CD14-positive monocyte (primary cell): ENCODE data around the gene PCED1A. TPM values are rescaled to one million over a fixed set of nuclear protein-coding genes. Genes with fewer than 3 reads are reported as not detected.

ENCODE experiments used
- DNase-seq, 3 donors: peaks; one replicate each; pipeline ENCODE4 v3.0.0-alpha.2; 2011 to 2022
- H2AFZ ChIP-seq: 2 replicates; pipeline ENCODE4 v1.6.0; 2012; ENCODE audit warnings: mild to moderate bottlenecking, low read depth, low read length, inconsistent platforms; ENCODE audit not compliant: insufficient read depth, poor library complexity, severe bottlenecking
- H3K27ac ChIP-seq, 2 donors: 1 replicate in 1 of 2; 2 replicates in 1 of 2; pipeline ENCODE4 v1.5.1; 2012 to 2013; ENCODE audit warnings: low read length in 2 of 2, control low read depth in 1 of 2, inconsistent platforms in 1 of 2, low read depth in 1 of 2, mild to moderate bottlenecking in 1 of 2
- H3K27me3 ChIP-seq, 2 donors: one replicate each; pipeline versions ENCODE4 v1.6.0 to v1.6.1; 2011 to 2013; ENCODE audit warnings: low read length in 2 of 2; ENCODE audit not compliant: control insufficient read depth in 2 of 2, insufficient read depth in 2 of 2
- H3K36me3 ChIP-seq, 2 donors: replicated peaks in 1 of 2; 1 replicate in 1 of 2; 2 replicates in 1 of 2; pipeline versions ENCODE4 v1.5.1 to v1.6.1; 2012 to 2013; ENCODE audit warnings: low read length in 2 of 2, control low read depth in 1 of 2, inconsistent platforms in 1 of 2, mild to moderate bottlenecking in 1 of 2; ENCODE audit not compliant: insufficient read depth in 2 of 2, control insufficient read depth in 1 of 2
- H3K4me1 ChIP-seq, 2 donors: 1 replicate in 1 of 2; 2 replicates in 1 of 2; pipeline versions ENCODE4 v1.5.1 to v1.6.1; 2012 to 2013; ENCODE audit warnings: low read length in 2 of 2, control low read depth in 1 of 2, inconsistent platforms in 1 of 2, mild to moderate bottlenecking in 1 of 2, moderate library complexity in 1 of 2; ENCODE audit not compliant: insufficient read depth in 2 of 2, control insufficient read depth in 1 of 2
- H3K4me2 ChIP-seq: replicated peaks from 2 replicates; pipeline ENCODE3; 2012; ENCODE audit warnings: low read length, moderate library complexity, mild to moderate bottlenecking; ENCODE audit not compliant: poor library complexity, severe bottlenecking; ENCODE audit errors: extremely low read depth
- H3K4me3 ChIP-seq, 3 experiments: fragments of 200-600 bp in 1 of 3; sonication (generic) in 1 of 3; replicated peaks in 1 of 3; 1 replicate in 2 of 3; 2 replicates in 1 of 3; pipeline ENCODE4 v1.5.1; 2011 to 2013; ENCODE audit warnings: low read length in 3 of 3, mild to moderate bottlenecking in 3 of 3, control low read depth in 2 of 3, low read depth in 2 of 3, inconsistent platforms in 1 of 3, moderate library complexity in 1 of 3
- H3K79me2 ChIP-seq: 2 replicates; pipeline ENCODE4 v1.6.0; 2012; ENCODE audit warnings: mild to moderate bottlenecking, control low read depth, inconsistent platforms, low read length, moderate library complexity; ENCODE audit not compliant: insufficient read depth
- H3K9ac ChIP-seq: 2 replicates; pipeline ENCODE4 v1.6.0; 2017; ENCODE audit warnings: low read length, mild to moderate bottlenecking; ENCODE audit not compliant: insufficient read depth, poor library complexity, severe bottlenecking
- H3K9me3 ChIP-seq, 2 donors: replicated peaks in 1 of 2; 1 replicate in 1 of 2; 2 replicates in 1 of 2; pipeline versions ENCODE4 v1.5.1 to v1.6.1; 2012 to 2013; ENCODE audit warnings: low read length in 2 of 2, control low read depth in 1 of 2; ENCODE audit not compliant: control insufficient read depth in 1 of 2, insufficient read depth in 1 of 2
- H4K20me1 ChIP-seq: 2 replicates; pipeline ENCODE4 v1.6.0; 2012; ENCODE audit warnings: mild to moderate bottlenecking, low read length, control low read depth, moderate library complexity; ENCODE audit not compliant: insufficient read depth
- H3K27ac Mint-ChIP-seq, 7 donors: one replicate each; pipeline ENCODE4 v1.8.0; 2020; ENCODE audit warnings: mild to moderate bottlenecking in 7 of 7, mixed read lengths in 7 of 7, moderate library complexity in 6 of 7, inconsistent platforms in 2 of 7
- H3K27me3 Mint-ChIP-seq, 3 donors: one replicate each; pipeline ENCODE4 v1.8.0; 2021 to 2022; ENCODE audit warnings: low read depth in 3 of 3, mild to moderate bottlenecking in 3 of 3, mixed read lengths in 3 of 3, moderate library complexity in 3 of 3, inconsistent platforms in 1 of 3
- H3K36me3 Mint-ChIP-seq, 2 donors: one replicate each; pipeline ENCODE4 v1.8.0; 2020; ENCODE audit warnings: mixed read lengths in 2 of 2, inconsistent platforms in 1 of 2, mild to moderate bottlenecking in 1 of 2
- H3K4me1 Mint-ChIP-seq: one replicate; pipeline ENCODE4 v1.8.0; 2020; ENCODE audit warnings: mild to moderate bottlenecking, mixed read lengths
- H3K4me3 Mint-ChIP-seq, 2 donors: one replicate each; pipeline ENCODE4 v1.8.0; 2020; ENCODE audit warnings: mild to moderate bottlenecking in 2 of 2, mixed read lengths in 2 of 2, moderate library complexity in 1 of 2
- H3K9me3 Mint-ChIP-seq, 7 donors: one replicate each; pipeline ENCODE4 v1.8.0; 2020 to 2022; ENCODE audit warnings: mixed read lengths in 7 of 7, mild to moderate bottlenecking in 6 of 7, moderate library complexity in 6 of 7, inconsistent platforms in 2 of 7
- WGBS: methylation state at CpG from one replicate; pipeline ENCODE4 v1.1.5; 2013; ENCODE audit warnings: missing lambda C conversion rate; ENCODE audit not compliant: insufficient coverage; 5-methylcytosine and 5-hydroxymethylcytosine counted together
- intact Hi-C, 2 donors: fragments of 100-400 bp; cut with micrococcal nuclease; formaldehyde crosslinking; loops; one replicate each; pipeline versions ENCODE4 v1.15.0 to v1.15.1; 2023
- polyA plus RNA-seq, 3 donors: library from polyadenylated mRNA; depleted of rRNA in 1 of 3; unstranded in 2 of 3; stranded (reverse) in 1 of 3; fragments of 300-500 nt in 2 of 3; fragments of >200 nt in 1 of 3; fragmentation: Illumina TruSeq in 2 of 3; gene quantifications; 1 replicate in 2 of 3; 2 replicates in 1 of 3; pipeline ENCODE4 v1.2.3, GENCODE V29; 2012 to 2021
- TF ChIP-seq, protein P1 (sequence below): fragments of 200-600 bp; IDR thresholded peaks from one replicate; pipeline ENCODE4 v1.8.0; 2022; ENCODE audit warnings: antibody characterized with exemption, mild to moderate bottlenecking

Gene PCED1A
- polyA plus RNA-seq, 3 donors: 9.1 to 85.2 (median 10.2) TPM

DNA sequence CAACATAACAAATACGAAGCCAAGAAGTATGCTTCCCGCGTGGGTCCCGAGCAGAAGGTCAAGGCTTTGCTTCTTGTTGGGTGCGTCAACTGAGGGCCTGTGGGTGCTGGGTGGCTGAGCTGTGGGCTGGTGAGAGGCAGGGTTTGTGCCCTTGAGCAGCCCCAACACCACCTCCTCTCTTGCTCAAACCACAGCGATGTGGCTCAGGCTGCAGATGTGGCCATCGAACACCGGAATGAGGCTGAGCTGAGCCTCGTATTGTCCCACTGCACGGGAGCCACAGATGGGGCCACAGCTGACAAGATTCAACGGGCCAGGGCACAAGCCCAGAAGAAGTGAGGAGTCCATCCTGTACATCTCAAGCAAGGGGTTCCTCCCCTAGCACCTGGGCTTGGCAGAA is 25.8 kb upstream of the PCED1A start:
- TF ChIP-seq, protein P1, sequence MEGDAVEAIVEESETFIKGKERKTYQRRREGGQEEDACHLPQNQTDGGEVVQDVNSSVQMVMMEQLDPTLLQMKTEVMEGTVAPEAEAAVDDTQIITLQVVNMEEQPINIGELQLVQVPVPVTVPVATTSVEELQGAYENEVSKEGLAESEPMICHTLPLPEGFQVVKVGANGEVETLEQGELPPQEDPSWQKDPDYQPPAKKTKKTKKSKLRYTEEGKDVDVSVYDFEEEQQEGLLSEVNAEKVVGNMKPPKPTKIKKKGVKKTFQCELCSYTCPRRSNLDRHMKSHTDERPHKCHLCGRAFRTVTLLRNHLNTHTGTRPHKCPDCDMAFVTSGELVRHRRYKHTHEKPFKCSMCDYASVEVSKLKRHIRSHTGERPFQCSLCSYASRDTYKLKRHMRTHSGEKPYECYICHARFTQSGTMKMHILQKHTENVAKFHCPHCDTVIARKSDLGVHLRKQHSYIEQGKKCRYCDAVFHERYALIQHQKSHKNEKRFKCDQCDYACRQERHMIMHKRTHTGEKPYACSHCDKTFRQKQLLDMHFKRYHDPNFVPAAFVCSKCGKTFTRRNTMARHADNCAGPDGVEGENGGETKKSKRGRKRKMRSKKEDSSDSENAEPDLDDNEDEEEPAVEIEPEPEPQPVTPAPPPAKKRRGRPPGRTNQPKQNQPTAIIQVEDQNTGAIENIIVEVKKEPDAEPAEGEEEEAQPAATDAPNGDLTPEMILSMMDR: no peak
- Mint-ChIP-seq H3K36me3 (peaks cover 52 to 63% of the 10 kb centered on the region in 2 donors), H3K9me3 (no peaks in the 10 kb centered on the region), H3K27me3 (peaks cover 0 to 3% (median 2%) of the 10 kb centered on the region in 3 donors), H3K27ac (peak overlapping the region in 1 of 7 donors; percentile 55), H3K4me3 (peak overlapping the region in 1 of 2 donors; percentile 16), H3K4me1 (peaks cover 28% of the 10 kb centered on the region)
- H3K27ac ChIP-seq: no peak overlapping the region
- no peak overlapping the region for H2AFZ ChIP-seq
- no peak overlapping the region for H3K9ac ChIP-seq
- H3K9me3 ChIP-seq: no peaks in the 10 kb centered on the region
- no peak overlapping the region for H3K4me3 ChIP-seq
- peaks cover 22 to 25% of the 10 kb centered on the region in 2 donors for H3K4me1 ChIP-seq
- no peaks in the 10 kb centered on the region for H3K79me2 ChIP-seq
- whole genome bisulfite sequencing: 88% methylated on average over 6 of the region's 11 CpGs
- H3K27me3 ChIP-seq: no peaks in the 10 kb centered on the region
- intact Hi-C loops: no loop called here
- H4K20me1 ChIP-seq: no peaks in the 10 kb centered on the region
- no peak for DNase-seq
- H3K4me2 ChIP-seq: no peak overlapping the region
- H3K36me3 ChIP-seq: peaks cover 49 to 59% of the 10 kb centered on the region in 2 donors

DNA sequence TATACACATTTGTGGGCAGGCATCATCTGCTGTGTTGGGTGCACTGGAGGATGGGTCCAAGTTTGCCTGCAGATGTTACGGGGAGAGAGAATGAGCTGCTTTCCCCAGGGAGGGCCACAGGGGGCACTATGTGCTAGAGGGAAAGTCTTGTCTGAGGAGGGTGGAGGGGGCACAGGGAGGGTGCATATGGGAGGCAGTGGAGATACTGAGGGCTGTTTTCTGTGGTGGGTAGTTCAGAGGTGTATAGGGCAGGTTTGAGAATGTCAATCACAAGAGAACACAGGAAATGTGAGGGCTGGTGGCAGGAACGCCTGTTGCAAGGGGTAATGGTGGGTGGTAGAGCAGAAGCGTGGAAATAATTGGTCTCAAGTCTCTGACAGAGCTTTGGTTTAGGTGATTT is 25.2 kb upstream of the PCED1A start:
- H3K27ac Mint-ChIP-seq: peak overlapping the region in 3 of 7 donors; percentile 0 to 27 (median 4)
- intact Hi-C loops: no loop called here

More for the DNA sequence above, 25.2 kb upstream of the PCED1A start:
- 90% methylated on average over 3 of the region's 3 CpGs for WGBS
- TF ChIP-seq, protein P1: no peak
- H3K9me3 ChIP-seq: no peaks in the 10 kb centered on the region
- Mint-ChIP-seq H3K27me3 (peaks cover 0 to 3% (median 2%) of the 10 kb centered on the region in 3 donors), H3K4me3 (peak overlapping the region in 1 of 2 donors; percentile 16), H3K9me3 (no peaks in the 10 kb centered on the region), H3K36me3 (peaks cover 58 to 69% of the 10 kb centered on the region in 2 donors), H3K4me1 (peaks cover 22% of the 10 kb centered on the region)
- no peak overlapping the region for H3K27ac ChIP-seq
- no peak overlapping the region for H3K4me3 ChIP-seq
- no peaks in the 10 kb centered on the region for H3K27me3 ChIP-seq
- no peak overlapping the region for H3K9ac ChIP-seq
- DNase-seq: no peak
- no peak overlapping the region for H2AFZ ChIP-seq
- no peak overlapping the region for H3K4me2 ChIP-seq
- peaks cover 16 to 19% of the 10 kb centered on the region in 2 donors for H3K4me1 ChIP-seq
- H3K36me3 ChIP-seq: peaks cover 56 to 65% of the 10 kb centered on the region in 2 donors
- no peaks in the 10 kb centered on the region for H3K79me2 ChIP-seq
- H4K20me1 ChIP-seq: no peaks in the 10 kb centered on the region
